Measurements from ENCODE around the gene ITPRIP.

ITPRIP gene

DNA sequence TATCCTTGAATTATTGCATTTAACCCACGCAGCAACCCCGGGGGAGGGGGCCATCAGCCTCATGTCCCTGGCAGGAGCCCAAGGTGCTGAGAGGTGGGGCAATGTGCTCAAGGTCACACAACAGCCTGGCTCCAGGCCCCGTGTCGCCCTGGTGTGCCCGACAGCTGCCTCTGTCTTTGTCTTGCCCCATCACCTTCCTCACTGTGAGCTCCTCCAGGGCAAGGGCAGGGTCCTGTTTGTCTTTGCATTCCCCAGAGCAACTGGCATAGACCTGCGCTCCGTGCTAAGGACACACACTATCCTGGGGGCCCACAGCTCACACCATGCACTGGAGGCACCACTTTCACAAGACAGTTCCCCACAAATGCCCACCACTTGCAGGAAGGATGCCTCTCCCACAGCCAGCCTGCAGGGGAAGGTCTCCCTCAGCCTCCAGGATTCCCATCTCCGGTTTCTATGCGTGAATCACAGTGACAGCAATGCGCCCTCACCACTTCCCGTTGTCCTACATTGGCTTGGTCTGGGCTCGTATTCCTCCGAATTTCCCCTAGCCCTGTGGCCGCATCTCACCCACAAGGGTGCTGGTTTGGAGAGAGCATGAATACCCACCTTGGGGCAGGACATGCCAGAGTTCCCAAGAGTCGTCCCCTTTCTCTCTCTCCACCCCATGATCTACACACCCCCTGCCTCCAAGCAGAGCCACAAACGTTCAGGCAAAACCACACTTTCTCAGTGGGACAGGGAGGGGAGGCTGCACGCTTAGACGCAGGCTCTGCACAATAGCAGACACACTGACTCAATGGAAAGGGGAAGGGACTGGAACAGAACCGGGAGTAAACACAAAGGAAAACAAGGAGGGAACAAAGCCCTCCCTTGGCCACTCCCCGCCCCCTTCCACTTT, 10.3 kb downstream of the ITPRIP start:
- no peaks in the 10 kb centered on the region for H3K27me3 ChIP-seq (replicated peaks; ENCODE audit: control insufficient read depth, insufficient read depth, low read length, poor library complexity, severe bottlenecking)
- H3K36me3 ChIP-seq (ENCODE audit: control insufficient read depth, insufficient read depth, low read length), result no peaks in the 10 kb centered on the region
- peaks cover 76% of the 10 kb centered on the region for H3K4me1 ChIP-seq (ENCODE audit: control insufficient read depth, insufficient read depth, low read length, poor library complexity, severe bottlenecking)
- peak in 1 of 3 donors; percentile 53 for DNase-seq
- H3K4me3 ChIP-seq (ENCODE audit: insufficient read depth, low read depth, low read length, poor library complexity, severe bottlenecking), result peak overlapping the region; percentile 39
- no peaks in the 10 kb centered on the region for H3K9me3 ChIP-seq (ENCODE audit: control insufficient read depth, low read length)
- H3K27ac ChIP-seq (ENCODE audit: insufficient read depth, low read length, poor library complexity, severe bottlenecking), result peak overlapping the region; percentile 75

GRCh38 chr10:104326991-104327610, 11.2 kb downstream of the ITPRIP start:
- no peaks in the 10 kb centered on the region for H3K9me3 ChIP-seq (ENCODE audit: control insufficient read depth, low read length)
- H3K36me3 ChIP-seq (ENCODE audit: control insufficient read depth, insufficient read depth, low read length), result no peaks in the 10 kb centered on the region
- no peak overlapping the region for H3K4me3 ChIP-seq (ENCODE audit: insufficient read depth, low read depth, low read length, poor library complexity, severe bottlenecking)
- H3K4me1 ChIP-seq (ENCODE audit: control insufficient read depth, insufficient read depth, low read length, poor library complexity, severe bottlenecking), result peaks cover 83% of the 10 kb centered on the region
- DNase-seq, result no peak
- H3K27me3 ChIP-seq (replicated peaks; ENCODE audit: control insufficient read depth, insufficient read depth, low read length, poor library complexity, severe bottlenecking), result no peaks in the 10 kb centered on the region
- H3K27ac ChIP-seq (ENCODE audit: insufficient read depth, low read length, poor library complexity, severe bottlenecking), result peak overlapping the region; percentile 75

DNA sequence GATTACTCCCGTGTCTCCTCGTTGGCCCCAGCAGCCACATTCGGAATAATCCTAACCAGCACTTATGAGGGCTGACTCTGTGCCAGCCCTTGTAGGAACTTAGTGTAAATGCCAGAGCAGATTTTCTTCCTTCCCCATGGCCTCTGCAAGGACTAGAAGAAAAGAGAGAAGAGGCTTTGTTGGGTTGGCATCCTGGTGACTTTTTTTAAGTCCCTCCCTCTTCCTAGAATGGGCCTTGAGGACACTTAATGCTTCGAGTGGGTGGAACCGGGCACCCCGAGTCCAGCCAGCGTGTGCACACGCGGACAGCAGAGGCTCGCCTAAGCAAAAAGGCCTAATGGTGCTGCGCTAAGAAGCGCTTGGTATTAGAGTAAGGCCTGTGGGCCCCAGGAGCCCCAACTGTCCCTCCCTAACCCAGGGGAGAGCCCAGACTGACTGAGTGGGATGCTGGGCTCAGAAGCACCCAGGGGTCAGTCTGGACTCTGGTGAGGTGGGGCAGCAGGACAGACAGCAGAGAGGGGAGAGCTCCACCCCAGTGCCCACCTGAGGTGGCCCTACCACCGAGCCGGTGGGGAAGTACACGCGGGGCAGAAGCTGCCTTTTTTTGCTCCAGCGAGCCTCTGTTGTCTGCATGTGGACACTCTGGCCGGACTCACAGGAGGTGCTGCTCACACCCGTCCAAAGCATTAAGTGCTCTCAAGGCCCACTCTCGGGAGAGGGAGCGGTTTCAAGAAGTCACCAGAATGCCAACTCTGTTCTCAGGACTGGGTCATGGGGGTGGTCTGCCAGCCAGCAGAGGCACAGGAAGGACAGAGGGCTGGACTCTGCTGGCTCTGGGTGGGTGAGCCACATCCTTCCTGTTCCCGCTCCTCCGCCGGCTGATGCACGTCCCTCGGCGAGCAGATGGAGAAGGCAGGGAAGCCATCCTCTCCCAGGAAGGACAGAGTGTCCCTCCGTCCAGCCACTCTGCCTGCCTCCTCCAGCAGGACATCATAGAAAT, 12.5 kb downstream of the ITPRIP start:
- Histone ChIP-seq H3K36me3 (ENCODE audit: control insufficient read depth, insufficient read depth, low read length) (no peaks in the 10 kb centered on the region), H3K27ac (ENCODE audit: insufficient read depth, low read length, poor library complexity, severe bottlenecking) (no peak overlapping the region), H3K4me3 (ENCODE audit: insufficient read depth, low read depth, low read length, poor library complexity, severe bottlenecking) (no peak overlapping the region), H3K27me3 (replicated peaks; ENCODE audit: control insufficient read depth, insufficient read depth, low read length, poor library complexity, severe bottlenecking) (no peaks in the 10 kb centered on the region), H3K4me1 (ENCODE audit: control insufficient read depth, insufficient read depth, low read length, poor library complexity, severe bottlenecking) (peaks cover 96% of the 10 kb centered on the region), H3K9me3 (ENCODE audit: control insufficient read depth, low read length) (no peaks in the 10 kb centered on the region)
- DNase-seq, result no peak

GRCh38 chr10:104324931-104325330, 13.3 kb downstream of the ITPRIP start:
- Histone ChIP-seq H3K4me3 (ENCODE audit: insufficient read depth, low read depth, low read length, poor library complexity, severe bottlenecking) (no peak overlapping the region), H3K27me3 (replicated peaks; ENCODE audit: control insufficient read depth, insufficient read depth, low read length, poor library complexity, severe bottlenecking) (no peaks in the 10 kb centered on the region), H3K27ac (ENCODE audit: insufficient read depth, low read length, poor library complexity, severe bottlenecking) (no peak overlapping the region), H3K4me1 (ENCODE audit: control insufficient read depth, insufficient read depth, low read length, poor library complexity, severe bottlenecking) (peaks cover 88% of the 10 kb centered on the region), H3K9me3 (ENCODE audit: control insufficient read depth, low read length) (no peaks in the 10 kb centered on the region), H3K36me3 (ENCODE audit: control insufficient read depth, insufficient read depth, low read length) (no peaks in the 10 kb centered on the region)
- DNase-seq, result no peak

GRCh38 chr10:104324221-104324686, 14.0 kb downstream of the ITPRIP start:
- Histone ChIP-seq H3K27me3 (replicated peaks; ENCODE audit: control insufficient read depth, insufficient read depth, low read length, poor library complexity, severe bottlenecking) (no peaks in the 10 kb centered on the region), H3K4me1 (ENCODE audit: control insufficient read depth, insufficient read depth, low read length, poor library complexity, severe bottlenecking) (peaks cover 81% of the 10 kb centered on the region), H3K27ac (ENCODE audit: insufficient read depth, low read length, poor library complexity, severe bottlenecking) (peak overlapping the region; percentile 50), H3K4me3 (ENCODE audit: insufficient read depth, low read depth, low read length, poor library complexity, severe bottlenecking) (peak overlapping the region; percentile 16), H3K9me3 (ENCODE audit: control insufficient read depth, low read length) (no peaks in the 10 kb centered on the region), H3K36me3 (ENCODE audit: control insufficient read depth, insufficient read depth, low read length) (no peaks in the 10 kb centered on the region)
- no peak for DNase-seq

DNA sequence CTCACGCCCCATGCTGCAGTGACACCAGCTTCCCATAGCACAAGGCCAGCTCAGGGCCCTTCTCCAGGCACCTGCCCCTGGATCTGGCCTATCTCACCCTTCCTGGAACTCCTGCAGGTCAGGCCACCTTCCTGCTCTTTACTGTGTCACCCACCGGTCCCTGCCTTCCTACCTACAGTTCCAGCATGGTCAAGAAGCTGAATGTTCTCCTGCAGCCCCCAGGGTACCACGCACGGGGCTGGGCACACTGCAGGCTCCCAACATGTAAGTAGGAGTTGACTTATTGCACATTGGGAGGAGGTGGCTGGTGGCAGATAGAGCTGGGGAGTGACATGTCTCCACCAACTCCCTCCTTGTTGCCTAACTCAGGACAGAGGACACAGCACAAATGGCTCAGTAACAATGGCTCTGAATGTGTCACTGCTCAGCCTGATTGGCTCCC, 14.5 kb downstream of the ITPRIP start:
- Histone ChIP-seq H3K9me3 (ENCODE audit: control insufficient read depth, low read length) (no peaks in the 10 kb centered on the region), H3K27ac (ENCODE audit: insufficient read depth, low read length, poor library complexity, severe bottlenecking) (peak overlapping the region; percentile 50), H3K4me3 (ENCODE audit: insufficient read depth, low read depth, low read length, poor library complexity, severe bottlenecking) (peak overlapping the region; percentile 16), H3K4me1 (ENCODE audit: control insufficient read depth, insufficient read depth, low read length, poor library complexity, severe bottlenecking) (peaks cover 77% of the 10 kb centered on the region), H3K36me3 (ENCODE audit: control insufficient read depth, insufficient read depth, low read length) (no peaks in the 10 kb centered on the region), H3K27me3 (replicated peaks; ENCODE audit: control insufficient read depth, insufficient read depth, low read length, poor library complexity, severe bottlenecking) (no peaks in the 10 kb centered on the region)
- no peak for DNase-seq

- no peaks in the 10 kb centered on the region for H3K36me3 ChIP-seq (ENCODE audit: control insufficient read depth, insufficient read depth, low read length)
- H3K4me3 ChIP-seq (ENCODE audit: insufficient read depth, low read depth, low read length, poor library complexity, severe bottlenecking), result no peak overlapping the region
- DNase-seq, result no peak
- no peaks in the 10 kb centered on the region for H3K9me3 ChIP-seq (ENCODE audit: control insufficient read depth, low read length)
- H3K27ac ChIP-seq (ENCODE audit: insufficient read depth, low read length, poor library complexity, severe bottlenecking), result peak overlapping the region; percentile 43
- peaks cover 70% of the 10 kb centered on the region for H3K4me1 ChIP-seq (ENCODE audit: control insufficient read depth, insufficient read depth, low read length, poor library complexity, severe bottlenecking)
- H3K27me3 ChIP-seq (replicated peaks; ENCODE audit: control insufficient read depth, insufficient read depth, low read length, poor library complexity, severe bottlenecking), result no peaks in the 10 kb centered on the region
These were observed 15.2 kb downstream of the ITPRIP start for GRCh38 chr10:104323085-104323484.

GRCh38 chr10:104322416-104322782, 15.9 kb downstream of the ITPRIP start:
- peaks cover 63% of the 10 kb centered on the region for H3K4me1 ChIP-seq (ENCODE audit: control insufficient read depth, insufficient read depth, low read length, poor library complexity, severe bottlenecking)
- no peak for DNase-seq
- H3K36me3 ChIP-seq (ENCODE audit: control insufficient read depth, insufficient read depth, low read length), result no peaks in the 10 kb centered on the region
- H3K27me3 ChIP-seq (replicated peaks; ENCODE audit: control insufficient read depth, insufficient read depth, low read length, poor library complexity, severe bottlenecking), result no peaks in the 10 kb centered on the region
- H3K27ac ChIP-seq (ENCODE audit: insufficient read depth, low read length, poor library complexity, severe bottlenecking), result peak overlapping the region; percentile 43
- H3K9me3 ChIP-seq (ENCODE audit: control insufficient read depth, low read length), result no peaks in the 10 kb centered on the region
- peak overlapping the region; percentile 11 for H3K4me3 ChIP-seq (ENCODE audit: insufficient read depth, low read depth, low read length, poor library complexity, severe bottlenecking)

GRCh38 chr10:104321725-104322415, 16.4 kb downstream of the ITPRIP start:
- H3K4me3 ChIP-seq (ENCODE audit: insufficient read depth, low read depth, low read length, poor library complexity, severe bottlenecking), result peak overlapping the region; percentile 11
- peaks cover 58% of the 10 kb centered on the region for H3K4me1 ChIP-seq (ENCODE audit: control insufficient read depth, insufficient read depth, low read length, poor library complexity, severe bottlenecking)
- no peaks in the 10 kb centered on the region for H3K9me3 ChIP-seq (ENCODE audit: control insufficient read depth, low read length)
- no peaks in the 10 kb centered on the region for H3K27me3 ChIP-seq (replicated peaks; ENCODE audit: control insufficient read depth, insufficient read depth, low read length, poor library complexity, severe bottlenecking)
- DNase-seq, result no peak
- peak overlapping the region; percentile 43 for H3K27ac ChIP-seq (ENCODE audit: insufficient read depth, low read length, poor library complexity, severe bottlenecking)
- H3K36me3 ChIP-seq (ENCODE audit: control insufficient read depth, insufficient read depth, low read length), result no peaks in the 10 kb centered on the region
